Heart right ventricle (tissue), 16 donors: ENCODE results near the gene HAS3. TPM values are rescaled to one million over a fixed set of nuclear protein-coding genes. Genes with fewer than 3 reads are reported as not detected.

Source experiments
- ATAC-seq, 8 donors: fragments of 200-7000 bp; cut with Tn5 transposase; one replicate each; pipeline ENCODE4 v1.9.1; 2020; ENCODE audit warnings: mild to moderate bottlenecking in 8 of 8, moderate library complexity in 8 of 8, moderate number of reproducible peaks in 1 of 8
- DNase-seq, 2 donors: peaks; one replicate each; pipeline ENCODE4 v3.0.0-alpha.2; 2020
- H3K27ac ChIP-seq, 10 donors: fragments of 200-600 bp; sonication (generic) in 2 of 10; one replicate each; pipeline versions ENCODE4 v1.5.0 to v1.8.0; 2020 to 2022; ENCODE audit warnings: mild to moderate bottlenecking in 3 of 10
- H3K27me3 ChIP-seq, 7 donors: fragments of 200-600 bp; one replicate each; pipeline ENCODE4 v1.8.0; 2021 to 2022; ENCODE audit warnings: mild to moderate bottlenecking in 2 of 7
- H3K36me3 ChIP-seq, 9 donors: fragments of 200-600 bp; sonication (generic) in 1 of 9; one replicate each; pipeline versions ENCODE4 v1.5.0 to v1.8.0; 2020 to 2022; ENCODE audit warnings: mild to moderate bottlenecking in 2 of 9
- H3K4me1 ChIP-seq, 9 donors: fragments of 200-600 bp; sonication (generic) in 1 of 9; one replicate each; pipeline versions ENCODE4 v1.5.0 to v1.8.0; 2020 to 2022; ENCODE audit warnings: mild to moderate bottlenecking in 4 of 9
- H3K4me3 ChIP-seq, 10 donors: fragments of 200-600 bp; sonication (generic) in 2 of 10; one replicate each; pipeline versions ENCODE4 v1.5.0 to v1.8.0; 2020 to 2022; ENCODE audit warnings: mild to moderate bottlenecking in 7 of 10, moderate library complexity in 2 of 10
- H3K9me3 ChIP-seq, 11 donors: fragments of 200-600 bp in 10 of 11; sonication (generic) in 2 of 11; one replicate each; pipeline versions ENCODE4 v1.5.0 to v1.8.0; 2013 to 2022; ENCODE audit warnings: mild to moderate bottlenecking in 2 of 11, control low read depth in 1 of 11, moderate library complexity in 1 of 11
- CTCF ChIP-seq, 9 donors: fragments of 200-600 bp; sonication (generic) in 2 of 9; IDR thresholded peaks; one replicate each; pipeline versions ENCODE4 v1.5.0 to v1.8.0; 2021 to 2022; ENCODE audit warnings: antibody characterized with exemption in 9 of 9, mild to moderate bottlenecking in 5 of 9, moderate library complexity in 1 of 9
- WGBS, 2 donors: extraction: QIAGEN DNeasy Blood & Tissue Kit; methylation state at CpG; one replicate each; pipeline ENCODE4 v1.1.7; 2013; ENCODE audit warnings: inconsistent platforms in 1 of 2; 5-methylcytosine and 5-hydroxymethylcytosine counted together
- intact Hi-C, 10 donors: fragments of 100-400 bp; cut with DNase I; formaldehyde crosslinking; loops; one replicate each; pipeline versions ENCODE4 v1.11.1 to v1.14.2; 2022
- polyA plus RNA-seq, 2 donors: library from polyadenylated mRNA; stranded (reverse); fragments of 200-250 nt; gene quantifications; one replicate each; pipeline ENCODE4 v1.2.3, GENCODE V29; 2013
- total RNA-seq, 10 donors: library from RNA; stranded (reverse); fragmentation: NEBNext Ultra II Directional in 3 of 10; extraction: Animal tissue kit (Norgen Biotek cat#: 25700) in 3 of 10; gene quantifications; one replicate each; pipeline versions ENCODE4 v1.2.1 to v1.2.4, GENCODE V29; 2021 to 2023
- donor health status: Arrhythmogenic right ventricular cardiomyopathy.
- donor health status: ischemic (EF 13 %, LVEDD 7.1; RV severe dilation, severe dysfunction).
- donor health status: healthy with polysubstance abuse.
- donor health status: DM: no; HTN: yes; CAD: no.
- donor health status: DM: no; HTN: no; CAD: no.
- donor health status: ischemic (EF 25% LVEDD 6.9; RV normal size, moderate dysfunction).
- donor health status: ischemic (EF 25% LVEDD 5.7; RV mildly dilated, moderate dysfunction).
- donor health status: healthy.
- donor health status: DM: yes; HTN: yes; CAD: no.
- donor health status: Ischemic cardiomyopathy.
- donor health status: ischemic (EF 35%, LVEDD 5.7; RV mildly dilated, moderate dysfunction).
- donor health status: nonischemic (EF 11% LVEDD 7.7; RV severe dilation, severe dysfunction).
- donor health status: DM: yes; HTN: yes; CAD: no.
- donor health status: PGD.
- donor health status: ischemic (EF 29% LVEDD 5.4; RV normal size, mild dysfunction).
- donor health status: nonischemic (EF 23%, LVEDD 6.1; RV moderate dilation, normal function).

Gene HAS3
- total and polyA plus RNA-seq, 12 donors = 0.15 to 1.8 (median 0.38) TPM

- WGBS, 2 donors = 45 to 53% methylated on average over 16 of the region's 16 CpGs
- intact Hi-C loops = loop anchor here in 1 of 10 donors (10.0 kb wide), 1 partner anchor 114 kb away; no protein-coding TSS in a partner anchor
- no peak overlapping the region for H3K4me3 ChIP-seq
- ATAC-seq (peak in 6 of 8 donors; percentile 39 to 61 (median 49)), DNase-seq (no peak)
- peaks cover 0 to 33% (median 15%) of the 10 kb centered on the region in 9 donors for H3K4me1 ChIP-seq
- H3K27me3 ChIP-seq = no peaks in the 10 kb centered on the region
- no peak for TF ChIP-seq CTCF (IDR thresholded peaks at IDR 0.05)
- H3K9me3 ChIP-seq = no peaks in the 10 kb centered on the region
- H3K27ac ChIP-seq = peak overlapping the region in 5 of 10 donors; percentile 14 to 59 (median 39)
- H3K36me3 ChIP-seq = peaks cover 0 to 13% (median 0%) of the 10 kb centered on the region in 9 donors
Measured at GRCh38 chr16:69089091-69089910, 16.2 kb upstream of the HAS3 start.

GRCh38 chr16:69093974-69094373, 11.5 kb upstream of the HAS3 start:
- intact Hi-C loops = no loop called here
- WGBS, 2 donors = 73 to 76% methylated on average over 3 of the region's 3 CpGs
- H3K4me1 ChIP-seq = peaks cover 0 to 28% (median 10%) of the 10 kb centered on the region in 9 donors

GRCh38 chr16:69094501-69094900, 11.0 kb upstream of the HAS3 start:
- intact Hi-C loops = no loop called here
- Histone ChIP-seq H3K36me3 (no peaks in the 10 kb centered on the region), H3K27ac (no peak overlapping the region), H3K27me3 (peaks cover 0 to 7% (median 0%) of the 10 kb centered on the region in 7 donors), H3K9me3 (no peaks in the 10 kb centered on the region), H3K4me3 (no peak overlapping the region), H3K4me1 (peaks cover 0 to 22% (median 6%) of the 10 kb centered on the region in 9 donors)
- DNase-seq = no peak
- 68 to 73% methylated on average over 5 of the region's 5 CpGs for WGBS, 2 donors
- no peak for ATAC-seq
- no peak for TF ChIP-seq CTCF (IDR thresholded peaks at IDR 0.05)

More at GRCh38 chr16:69093974-69094373, 11.5 kb upstream of the HAS3 start:
- H3K36me3 ChIP-seq = no peaks in the 10 kb centered on the region
- H3K9me3 ChIP-seq = no peaks in the 10 kb centered on the region
- DNase-seq = no peak
- no peak overlapping the region for H3K4me3 ChIP-seq
- TF ChIP-seq CTCF (IDR thresholded peaks at IDR 0.05) = no peak
- H3K27ac ChIP-seq = no peak overlapping the region
- ATAC-seq = no peak
- peaks cover 0 to 7% (median 0%) of the 10 kb centered on the region in 7 donors for H3K27me3 ChIP-seq

GRCh38 chr16:69095193-69095592, 10.3 kb upstream of the HAS3 start:
- intact Hi-C loops = no loop called here
- peak in 3 of 8 donors; percentile 30 to 57 (median 49) for ATAC-seq
- peaks cover 0 to 18% (median 0%) of the 10 kb centered on the region in 9 donors for H3K4me1 ChIP-seq
- H3K27ac ChIP-seq = no peak overlapping the region
- no peak for DNase-seq
- no peaks in the 10 kb centered on the region for H3K36me3 ChIP-seq
- 61 to 73% methylated on average over 6 of the region's 6 CpGs for WGBS, 2 donors
- TF ChIP-seq CTCF (IDR thresholded peaks at IDR 0.05) = no peak
- H3K4me3 ChIP-seq = no peak overlapping the region
- peaks cover 0 to 7% (median 0%) of the 10 kb centered on the region in 7 donors for H3K27me3 ChIP-seq
- H3K9me3 ChIP-seq = no peaks in the 10 kb centered on the region
